Measurements from ENCODE around the gene TSC22D4. TPM values are rescaled to one million over a fixed set of nuclear protein-coding genes. Genes with fewer than 3 reads are reported as not detected.
A peak's percentile ranks its signal among the peaks of the same experiment; 100 is the strongest.

The TSC22D4 gene
- polyA plus RNA-seq, 1 experiment: 10.2 TPM

GRCh38 chr7:100433276-100433591 lies 45.8 kb downstream of the TSC22D4 start:
- no peak overlapping the region for H3K4me3 ChIP-seq (ENCODE audit: low read depth, low read length)
- H3K9me3 ChIP-seq (ENCODE audit: control insufficient read depth, insufficient read depth, low read length): no peaks in the 10 kb centered on the region; the same call in 1 of the 2 replicates
- DNase-seq (ENCODE audit: low read depth, low spot score): no peak
- H3K27ac ChIP-seq (ENCODE audit: low read depth, low read length): no peak overlapping the region
- TF ChIP-seq CTCF (IDR thresholded peaks at IDR 0.05; ENCODE audit: low read depth, low read length): no peak
- ChIA-PET POLR2A (no interaction called here), CTCF (no interaction called here)
- H3K27me3 ChIP-seq (ENCODE audit: control insufficient read depth, insufficient read depth, low read length): no peaks in the 10 kb centered on the region

GRCh38 chr7:100432621-100433275 lies 46.3 kb downstream of the TSC22D4 start:
- H3K27me3 ChIP-seq (ENCODE audit: control insufficient read depth, insufficient read depth, low read length): no peaks in the 10 kb centered on the region
- peaks cover 4% of the 10 kb centered on the region; the same call in 1 of the 2 replicates for H3K9me3 ChIP-seq (ENCODE audit: control insufficient read depth, insufficient read depth, low read length)
- no peak overlapping the region for H3K4me3 ChIP-seq (ENCODE audit: low read depth, low read length)
- ChIA-PET POLR2A (no interaction called here), CTCF (interaction anchor here (0.6 kb wide), 1 partner anchor 26 kb away, joined by 3 read pairs; no protein-coding TSS in a partner anchor)
- no peak for TF ChIP-seq CTCF (IDR thresholded peaks at IDR 0.05; ENCODE audit: low read depth, low read length)
- no peak overlapping the region for H3K27ac ChIP-seq (ENCODE audit: low read depth, low read length)
- no peak for DNase-seq (ENCODE audit: low read depth, low spot score)

- POLR2A ChIA-PET: interaction anchor here (1.1 kb wide), 1 partner anchor 16 kb away, joined by 4 read pairs; no protein-coding TSS in a partner anchor
- Histone ChIP-seq H3K27ac (ENCODE audit: low read depth, low read length) (no peak overlapping the region), H3K27me3 (ENCODE audit: control insufficient read depth, insufficient read depth, low read length) (no peaks in the 10 kb centered on the region), H3K4me3 (ENCODE audit: low read depth, low read length) (peak overlapping the region; percentile 20; the same call in 1 of the 2 replicates), H3K9me3 (ENCODE audit: control insufficient read depth, insufficient read depth, low read length) (peaks cover 5% of the 10 kb centered on the region; the same call in 1 of the 2 replicates)
- CTCF ChIA-PET: interaction anchor here (0.6 kb wide), 1 partner anchor 25 kb away, joined by 3 read pairs; no protein-coding TSS in a partner anchor
- DNase-seq (ENCODE audit: low read depth, low spot score): no peak
- TF ChIP-seq CTCF (IDR thresholded peaks at IDR 0.05; ENCODE audit: low read depth, low read length): no peak
Observed at GRCh38 chr7:100432053-100432452, 47.0 kb downstream of the TSC22D4 start.

GRCh38 chr7:100431286-100431735 lies 47.7 kb downstream of the TSC22D4 start:
- DNase-seq (ENCODE audit: low read depth, low spot score): no peak
- CTCF ChIA-PET: no interaction called here
- POLR2A ChIA-PET: interaction anchor here (1.1 kb wide), 1 partner anchor 17 kb away, joined by 4 read pairs; no protein-coding TSS in a partner anchor
- H3K4me3 ChIP-seq (ENCODE audit: low read depth, low read length): peak overlapping the region; percentile 84
- H3K27ac ChIP-seq (ENCODE audit: low read depth, low read length): no peak overlapping the region
- no peaks in the 10 kb centered on the region for H3K27me3 ChIP-seq (ENCODE audit: control insufficient read depth, insufficient read depth, low read length)
- no peak for TF ChIP-seq CTCF (IDR thresholded peaks at IDR 0.05; ENCODE audit: low read depth, low read length)
- peaks cover 5% of the 10 kb centered on the region; the same call in 1 of the 2 replicates for H3K9me3 ChIP-seq (ENCODE audit: control insufficient read depth, insufficient read depth, low read length)
